Vagina (tissue), 2 donors: ENCODE data around the gene NAA15.

ENCODE experiments used
- CTCF ChIP-seq, 3 experiments: fragments of 450-650 bp in 2 of 3; fragments of 200-600 bp in 1 of 3; sonication (generic) in 1 of 3; IDR thresholded peaks; one replicate each; pipeline ENCODE4 v1.5.1; 2017 to 2019; ENCODE audit warnings: antibody characterized with exemption in 3 of 3, mild to moderate bottlenecking in 2 of 3, moderate library complexity in 2 of 3
- POLR2A ChIP-seq, 2 donors: fragments of 450-650 bp; IDR thresholded peaks; one replicate each; pipeline ENCODE4 v1.6.1; 2017; ENCODE audit warnings: antibody characterized with exemption in 2 of 2, mild to moderate bottlenecking in 2 of 2, moderate library complexity in 2 of 2
- POLR2AphosphoS5 ChIP-seq, 2 donors: sonication (generic); formaldehyde crosslinking; IDR thresholded peaks; one replicate each; pipeline ENCODE4 v1.9.0; 2017; ENCODE audit warnings: antibody characterized with exemption in 2 of 2, mild to moderate bottlenecking in 2 of 2, low read depth in 1 of 2; ENCODE audit not compliant: insufficient read depth in 1 of 2

- TF ChIP-seq POLR2A (IDR thresholded peaks at IDR 0.05) (no peak), CTCF (IDR thresholded peaks at IDR 0.05) (no peak), POLR2AphosphoS5 (IDR thresholded peaks at IDR 0.05; ENCODE audit: insufficient read depth in 1 of 2, low read depth in 1 of 2) (no peak)
These were observed 134.8 kb downstream of the NAA15 start for GRCh38 chr4:139436122-139436521.
